GM19099 (cell line): ENCODE measurements around the gene HLA-F.

Experiments
- POLR2A ChIP-seq: IDR thresholded peaks from 3 replicates; pipeline ENCODE4 v1.6.1; 2011; ENCODE audit warnings: low read depth; ENCODE audit not compliant: insufficient read length; ENCODE audit errors: extremely low read depth

HLA-F gene

GRCh38 chr6:29763491-29764289, 40.5 kb downstream of the HLA-F start:
- no peak for TF ChIP-seq POLR2A

GRCh38 chr6:29764422-29765196, 41.4 kb downstream of the HLA-F start:
- TF ChIP-seq POLR2A, result no peak

GRCh38 chr6:29769336-29769735, 46.1 kb downstream of the HLA-F start:
- TF ChIP-seq POLR2A, result no peak

GRCh38 chr6:29770306-29770705, 47.1 kb downstream of the HLA-F start:
- TF ChIP-seq POLR2A, result no peak

- no peak for TF ChIP-seq POLR2A
Observed at GRCh38 chr6:29776684-29777083, 53.5 kb downstream of the HLA-F start.
